ENCODE measurements around the gene GCAT.
"Not testable (repeated sequence)": the region's sequence is repeated elsewhere in the genome, so short reads cannot be mapped to it uniquely, and the experiment has no call there.

GCAT gene

DNA sequence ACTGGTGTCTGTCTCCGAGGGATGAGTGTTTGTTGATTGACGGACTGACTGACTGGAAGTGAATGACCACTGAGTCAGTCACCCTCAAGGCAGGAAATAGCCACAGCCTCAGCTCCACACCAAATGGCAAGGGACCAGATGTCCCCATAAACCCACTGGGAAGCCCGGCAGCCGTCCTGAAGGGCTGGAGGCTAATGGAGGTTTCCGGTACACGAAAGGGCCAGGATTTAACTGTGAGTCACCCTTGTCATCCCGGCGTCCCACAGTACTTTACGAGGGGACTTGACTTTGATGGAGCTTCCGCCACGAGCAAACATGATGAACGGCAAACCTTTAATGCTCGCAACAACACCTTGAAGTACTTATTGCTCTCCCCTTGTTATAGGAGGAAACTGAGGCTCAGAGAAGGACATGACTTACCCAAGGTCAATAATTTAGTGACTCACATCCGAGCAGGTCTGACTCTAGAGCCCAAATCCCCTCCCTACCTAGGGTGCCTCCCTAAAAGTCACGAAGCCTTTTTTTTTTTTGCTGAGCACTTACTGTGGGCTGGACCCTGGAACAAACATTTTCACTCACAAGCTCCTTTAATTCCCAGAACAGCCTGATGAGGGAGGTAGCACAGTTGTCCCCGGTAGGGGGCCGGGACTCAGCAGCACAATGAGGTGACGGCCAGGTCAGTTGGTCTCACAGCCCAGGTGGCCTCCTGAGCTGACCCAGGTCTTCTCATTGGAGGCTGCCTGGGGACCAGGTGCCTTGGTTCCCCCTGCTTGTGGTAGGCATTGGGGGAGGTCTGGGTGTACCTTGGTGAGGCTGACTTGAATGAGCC lies 25.2 kb upstream of the GCAT start:
- DNase-seq (ENCODE audit: low read depth in 2 of 2) = no peak

DNA sequence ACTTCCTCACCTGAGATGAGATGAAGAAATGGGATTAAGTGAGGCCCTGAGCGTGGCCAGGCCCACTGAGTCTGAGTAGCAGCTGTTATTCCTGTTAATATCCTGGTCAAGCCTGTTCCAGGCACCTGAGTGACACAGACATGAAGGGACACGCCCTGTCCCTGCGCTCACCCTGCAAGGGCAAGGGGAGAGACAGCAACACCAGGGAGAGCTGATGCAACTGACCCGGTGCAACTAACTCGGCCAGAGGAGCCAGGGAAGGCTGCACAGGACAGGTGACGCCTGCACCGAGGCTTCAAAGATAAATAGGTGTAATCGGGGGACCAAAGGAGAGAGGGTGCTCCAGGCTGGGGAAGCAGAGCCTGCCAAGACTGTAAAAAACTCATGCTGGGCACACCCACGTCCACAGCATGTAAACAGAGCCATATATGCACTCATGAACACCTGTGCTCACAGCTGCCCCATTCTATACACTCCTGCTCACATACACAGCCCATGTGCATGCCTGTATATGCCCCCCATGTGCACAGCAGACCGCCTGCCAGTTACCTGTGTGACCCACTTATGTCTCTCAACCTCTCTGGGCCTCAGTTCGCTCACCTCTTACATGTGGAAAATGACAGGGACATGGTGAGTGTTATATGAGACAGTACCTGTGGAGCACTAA lies 22.8 kb upstream of the GCAT start:
- no peak for DNase-seq (ENCODE audit: low read depth in 2 of 2)

- DNase-seq (ENCODE audit: low read depth in 2 of 2) = no peak
These were observed 17.5 kb upstream of the GCAT start for GRCh38 chr22:37790234-37790633.

- no peak for DNase-seq (ENCODE audit: low read depth in 2 of 2)
These were observed 15.2 kb upstream of the GCAT start for GRCh38 chr22:37792494-37792893.

- DNase-seq (ENCODE audit: low read depth in 2 of 2) = no peak
These were observed 13.4 kb upstream of the GCAT start for GRCh38 chr22:37794376-37794775.

DNA sequence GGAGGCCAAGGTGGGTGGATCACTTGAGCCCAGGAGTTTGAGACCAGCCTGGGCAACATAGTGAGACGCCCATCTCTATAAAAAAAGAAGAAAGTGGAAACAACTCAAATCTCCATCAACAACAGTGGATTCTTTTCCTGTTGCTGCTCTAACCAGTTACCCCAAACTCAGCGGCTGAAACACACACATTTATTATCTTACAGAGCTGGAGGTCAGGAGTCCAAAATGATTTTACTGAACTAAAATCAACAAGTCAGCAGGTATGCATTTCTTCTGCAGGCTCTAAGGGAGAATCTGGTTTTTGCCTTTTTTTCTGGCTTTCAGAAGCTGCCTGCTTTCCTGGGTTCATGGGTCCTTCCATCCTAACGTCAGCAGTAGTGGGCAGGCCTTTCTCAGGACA lies 11.7 kb upstream of the GCAT start:
- no peak for DNase-seq (ENCODE audit: low read depth in 2 of 2)

- not testable (repeated sequence) for DNase-seq (ENCODE audit: low read depth in 2 of 2)
These were observed 10.5 kb upstream of the GCAT start for GRCh38 chr22:37797259-37797658.

GRCh38 chr22:37797874-37798500 lies 9.7 kb upstream of the GCAT start:
- DNase-seq (ENCODE audit: low read depth in 2 of 2) = no peak

DNA sequence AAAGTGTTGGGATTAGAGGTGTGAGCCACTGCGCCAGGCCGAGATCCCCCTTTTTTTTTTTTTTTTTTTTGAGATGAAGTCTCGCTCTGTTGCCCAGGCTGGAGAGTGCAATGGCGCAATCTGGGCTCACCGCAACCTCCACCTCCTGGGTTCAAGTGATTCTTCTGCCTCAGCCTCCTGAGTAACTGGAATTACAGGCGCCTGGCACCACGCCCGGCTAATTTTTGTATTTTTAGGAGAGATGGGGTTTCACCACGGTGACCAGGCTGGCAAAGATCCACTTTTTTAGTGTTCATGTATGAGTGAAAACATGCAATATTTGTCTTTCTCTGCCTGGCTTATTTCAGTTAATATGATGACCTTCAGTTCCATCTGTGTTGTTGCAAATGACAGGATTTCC lies 7.8 kb upstream of the GCAT start:
- not testable (repeated sequence) for DNase-seq (ENCODE audit: low read depth in 2 of 2)

DNA sequence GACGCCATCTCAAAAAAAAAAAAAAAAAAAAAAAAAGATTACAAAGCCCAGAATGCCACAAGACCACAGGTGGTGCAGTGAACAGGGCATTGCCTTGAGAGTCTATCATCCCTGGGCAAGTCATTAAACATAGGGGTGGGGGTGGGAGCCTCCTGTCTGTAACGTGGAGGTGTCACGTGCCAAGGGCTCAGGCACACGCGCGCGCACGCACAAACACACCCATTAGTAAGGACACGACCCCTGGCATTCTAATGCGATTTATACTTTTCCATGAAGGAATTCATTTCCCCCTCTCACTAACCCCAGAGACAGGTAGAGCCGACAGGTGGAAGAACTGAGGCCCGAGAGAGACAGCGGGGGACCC lies 5.8 kb upstream of the GCAT start:
- DNase-seq (ENCODE audit: low read depth in 2 of 2) = no peak

DNA sequence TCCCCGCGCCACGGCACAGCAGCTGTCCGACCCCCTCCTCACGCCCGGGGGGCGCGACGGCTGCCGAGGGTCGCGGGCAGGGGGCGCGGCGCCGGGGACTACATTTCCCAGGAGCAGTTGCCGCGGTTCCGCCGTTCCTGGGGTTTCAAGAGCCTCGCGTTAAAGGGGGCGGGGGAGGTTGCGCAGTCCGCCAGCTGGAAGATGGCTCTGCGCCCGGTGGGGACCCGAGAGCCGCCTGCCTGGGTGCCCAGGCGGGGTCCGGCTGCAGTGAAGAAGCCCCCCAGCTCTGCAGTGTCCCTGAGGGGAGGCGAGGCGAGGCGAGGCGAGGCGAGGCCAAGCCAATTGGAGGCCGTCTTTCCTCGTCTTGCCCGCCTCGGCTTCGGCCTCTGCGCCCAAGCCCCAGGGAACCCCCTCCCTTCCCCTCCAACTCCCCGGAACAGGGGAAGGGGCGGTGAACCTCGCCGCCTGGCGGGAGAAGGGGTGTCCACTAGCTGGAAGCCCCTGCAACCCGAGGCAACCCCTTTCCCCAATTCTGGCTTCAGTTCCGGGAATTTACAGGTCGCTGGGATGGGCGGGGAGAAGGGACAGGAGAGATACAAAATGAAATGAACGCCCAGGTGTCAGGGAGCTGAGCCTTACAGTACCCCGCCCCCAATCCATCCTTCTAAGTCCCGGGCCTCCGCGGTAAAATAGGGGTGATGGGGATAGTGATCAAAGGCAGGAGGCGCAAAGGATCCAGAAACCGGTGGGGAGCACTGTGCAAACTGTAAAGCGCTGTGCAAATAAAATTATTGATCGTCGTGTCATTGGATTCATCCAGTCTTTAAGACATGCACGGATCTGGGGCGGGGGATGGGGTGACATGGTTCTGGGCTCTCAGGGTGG lies 5.2 kb upstream of the GCAT start:
- no peak for DNase-seq (ENCODE audit: low read depth in 2 of 2)

- DNase-seq (ENCODE audit: low read depth in 2 of 2) = no peak
These were observed 4.5 kb upstream of the GCAT start for GRCh38 chr22:37803195-37803638.

GRCh38 chr22:37803639-37804351 lies 3.9 kb upstream of the GCAT start:
- DNase-seq (ENCODE audit: low read depth in 2 of 2) = no peak

DNA sequence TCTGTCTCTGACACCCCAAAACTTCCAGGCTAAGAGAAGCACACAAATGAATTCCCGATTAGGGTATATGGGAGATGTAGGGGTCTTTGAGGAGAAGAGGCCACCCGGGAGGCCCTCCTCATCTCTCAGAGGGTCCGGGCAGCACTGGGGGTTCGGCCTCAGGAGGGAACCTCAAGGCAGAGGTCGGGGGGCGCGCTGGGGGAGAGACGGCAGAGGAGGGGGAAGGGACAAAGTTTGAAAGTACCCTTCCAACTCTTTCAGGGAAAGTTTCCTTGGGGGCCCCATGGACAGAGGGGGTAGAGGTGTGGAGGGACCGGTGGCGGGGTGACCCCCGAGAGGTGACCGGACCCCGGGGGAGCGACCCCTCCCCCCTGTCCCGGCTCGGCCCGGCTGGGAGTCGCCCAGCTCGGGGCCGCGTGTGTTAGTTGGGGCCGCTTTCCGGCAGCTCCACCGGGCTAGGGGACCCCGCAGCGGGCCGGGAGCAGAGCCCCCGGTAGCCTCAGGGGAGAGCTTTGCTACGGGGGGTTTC lies 3.3 kb upstream of the GCAT start:
- DNase-seq (ENCODE audit: low read depth in 2 of 2) = no peak

- peak; percentile 20 to 30 for DNase-seq (ENCODE audit: low read depth in 2 of 2)
These were observed 2.6 kb upstream of the GCAT start for GRCh38 chr22:37804881-37805809.

DNA sequence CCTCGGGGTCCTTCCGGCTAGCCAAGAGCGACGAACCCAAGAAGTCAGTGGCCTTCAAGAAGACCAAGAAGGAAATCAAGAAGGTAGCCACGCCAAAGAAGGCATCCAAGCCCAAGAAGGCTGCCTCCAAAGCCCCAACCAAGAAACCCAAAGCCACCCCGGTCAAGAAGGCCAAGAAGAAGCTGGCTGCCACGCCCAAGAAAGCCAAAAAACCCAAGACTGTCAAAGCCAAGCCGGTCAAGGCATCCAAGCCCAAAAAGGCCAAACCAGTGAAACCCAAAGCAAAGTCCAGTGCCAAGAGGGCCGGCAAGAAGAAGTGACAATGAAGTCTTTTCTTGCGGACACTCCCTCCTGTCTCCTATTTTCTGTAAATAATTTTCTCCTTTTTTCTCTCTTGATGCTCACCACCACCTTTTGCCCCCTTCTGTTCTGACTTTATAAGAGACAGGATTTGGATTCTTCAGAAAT lies 1.9 kb upstream of the GCAT start:
- DNase-seq (ENCODE audit: low read depth in 2 of 2) = no peak

DNA sequence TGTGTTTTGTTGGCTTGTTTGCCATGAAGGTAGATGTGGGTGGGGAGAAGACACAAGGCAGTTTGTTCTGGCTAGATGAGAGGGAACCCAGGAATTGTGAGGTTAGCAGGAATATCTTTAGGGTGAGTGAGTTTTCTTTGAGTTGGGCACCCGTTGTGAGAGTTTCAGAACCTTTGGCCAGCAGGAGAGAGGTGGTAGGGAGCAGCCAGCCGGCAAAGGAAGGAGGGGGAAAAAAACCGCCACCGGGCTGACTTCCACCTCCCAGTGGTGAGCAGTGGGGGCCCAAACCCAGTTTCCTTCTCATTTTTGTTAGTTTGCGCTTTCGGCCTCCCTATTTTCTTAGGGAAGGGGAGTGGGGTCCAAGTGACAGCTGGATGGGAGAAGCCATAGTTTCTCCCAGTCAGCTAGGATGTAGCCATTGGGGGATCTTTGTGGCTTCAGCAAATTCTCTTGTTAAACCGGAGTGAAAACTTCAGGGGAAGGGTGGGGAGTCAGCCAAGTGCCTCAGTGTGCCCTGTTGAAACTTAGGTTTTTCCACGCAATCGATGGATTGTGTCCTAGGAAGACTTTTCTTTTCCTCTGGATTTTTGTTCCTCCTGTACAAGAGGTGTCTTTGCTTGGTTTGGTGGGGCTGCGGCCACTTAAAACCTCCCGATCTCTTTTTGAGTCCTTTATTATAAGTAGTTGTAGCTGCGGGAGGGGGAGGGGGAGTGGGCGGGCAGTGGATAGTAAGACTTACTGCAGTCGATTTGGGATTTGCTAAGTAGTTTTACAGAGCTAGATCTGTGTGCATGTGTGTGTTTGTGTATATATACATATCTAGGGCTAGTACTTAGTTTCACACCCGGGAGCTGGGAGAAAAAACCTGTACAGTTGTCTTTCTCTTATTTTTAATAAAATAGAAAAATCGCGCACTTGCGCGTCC lies 1.1 kb upstream of the GCAT start:
- no peak for DNase-seq (ENCODE audit: low read depth in 2 of 2)

GRCh38 chr22:37808294-37808657 lies 542 bp downstream of the GCAT start:
- DNase-seq (ENCODE audit: low read depth in 2 of 2) = no peak
